Measurements from ENCODE around the gene PHACTR4. TPM values are rescaled to one million over a fixed set of nuclear protein-coding genes. Genes with fewer than 3 reads are reported as not detected.
A peak's percentile ranks its signal among the peaks of the same experiment; 100 is the strongest.
"Not testable (repeated sequence)": the region's sequence is repeated elsewhere in the genome, so short reads cannot be mapped to it uniquely, and the experiment has no call there.

PHACTR4 gene
- total and polyA plus RNA-seq, 9 of the 15 experiments (the other 6 are each of a cell fraction or from before 2014, with no cell fraction given): 6.4 to 43.6 (median 14.2) TPM

GRCh38 chr1:28353248-28353810 lies 16.2 kb upstream of the PHACTR4 start:
- in situ Hi-C loops (cut with MboI); H3K9me3 ChIP-seq (replicated peaks; ENCODE audit: control insufficient read depth, insufficient read depth, low read depth, low read length); CTCF ChIA-PET (ENCODE audit: low intra/inter-chr PET ratio); H3K4me3 ChIP-seq; ATAC-seq; H3K4me2 ChIP-seq (ENCODE audit: insufficient read depth, low read length); BruUV-seq (replicated peaks); H3K36me3 ChIP-seq (ENCODE audit: control insufficient read depth, insufficient read depth, low read length); H3K9me1 ChIP-seq (ENCODE audit: control insufficient read depth, insufficient read depth, low read length); H3K79me2 ChIP-seq (ENCODE audit: control insufficient read depth, insufficient read depth, low read length); DNase-seq (ENCODE audit: extremely low read depth in 1 of 4, low spot score in 3 of 4); H4K20me1 ChIP-seq (replicated peaks; ENCODE audit: control insufficient read depth, insufficient read depth, low read length); FAIRE-seq; H3K27me3 ChIP-seq (ENCODE audit: control insufficient read depth in 2 of 2, insufficient read depth in 2 of 2, low read length in 2 of 2); TF ChIP-seq NR2C1 (IDR thresholded peaks at IDR 0.05); ID3 (CRISPR knock-in tag; IDR thresholded peaks at IDR 0.05): not testable (repeated sequence)
- TF ChIP-seq NR2C1 (tag; IDR thresholded peaks at IDR 0.05) (peak; percentile 28; the same call in 1 of the 2 replicates), PKNOX1 (IDR thresholded peaks at IDR 0.05) (0 out of 2 replicates have a peak, but pooled peaks have one; percentile 18), CEBPB (tag; IDR thresholded peaks at IDR 0.05) (peak; percentile 90), DMBX1 (CRISPR knock-in tag; IDR thresholded peaks at IDR 0.05; ENCODE audit: borderline replicate concordance) (0 out of 2 replicates have a peak, but pooled peaks have one; percentile 43), ID3 (tag; IDR thresholded peaks at IDR 0.05) (peak; percentile 48; the same call in 1 of the 2 replicates), GATAD2A (IDR thresholded peaks at IDR 0.05) (0 out of 2 replicates have a peak, but pooled peaks have one; percentile 16), CEBPG (CRISPR knock-in tag; IDR thresholded peaks at IDR 0.05) (peak; percentile 54; the same call in 1 of the 2 replicates), CEBPG (tag; conservative IDR thresholded peaks at IDR 0.05 in 1 of 2, IDR thresholded peaks at IDR 0.05 in 1 of 2) (peak; percentile 36 to 48; a peak in 3 of 4 replicates), HDAC1 (IDR thresholded peaks at IDR 0.05) (0 out of 4 replicates have a peak, but pooled peaks of 1 of the 2 experiments have one; percentile 10)
- Histone ChIP-seq H3K27ac (ENCODE audit: extremely low read depth, low read depth, low read length) (peak overlapping the region; percentile 98; the same call in 1 of the 3 replicates), H3K4me1 (replicated peaks in 1 of 2; ENCODE audit: control insufficient read depth in 2 of 2, insufficient read depth in 2 of 2, low read length in 2 of 2) (peaks cover 18 to 27% of the 10 kb centered on the region in 2 experiments), H3K9ac (ENCODE audit: insufficient read depth in 1 of 2, low read depth in 2 of 2, low read length in 2 of 2) (0 out of 4 replicates have a peak overlapping the region, but pooled peaks have one; percentile 10 to 27), H2AFZ (ENCODE audit: low read depth, low read length) (peak overlapping the region; percentile 64)
- intact Hi-C loops (cut with micrococcal nuclease): loop anchor here (2.0 to 10.0 kb wide), 2 partner anchors 105 to 381 kb away; partner anchors contain the start of gene YTHDF2
- POLR2A ChIA-PET: interaction anchor here (0.7 to 2.6 kb wide), 8 partner anchors 9 to 295 kb away, joined by 3 to 15 read pairs (median 6); partner anchors contain the start of genes MED18, RCC1 and RNU11
- 54% methylated on average over 8 of the region's 8 CpGs for WGBS (ENCODE audit: insufficient coverage, low coverage, missing lambda C conversion rate)

Data from K562 (cell line).